ENCODE results near the gene CXCL14. TPM values are rescaled to one million over a fixed set of nuclear protein-coding genes. Genes with fewer than 3 reads are reported as not detected.

The CXCL14 gene
- total RNA-seq, result not detected in 2 replicates
- not detected for polyA plus RNA-seq (2012)

GRCh38 chr5:135578685-135579341 lies at the start of gene CXCL14:
TSS of gene CXCL14 (minus strand) at chr5:135578991. CDS start at chr5:135578778, 213 bp downstream.
- DNase-seq (ENCODE audit: low read depth), result no peak

DNA sequence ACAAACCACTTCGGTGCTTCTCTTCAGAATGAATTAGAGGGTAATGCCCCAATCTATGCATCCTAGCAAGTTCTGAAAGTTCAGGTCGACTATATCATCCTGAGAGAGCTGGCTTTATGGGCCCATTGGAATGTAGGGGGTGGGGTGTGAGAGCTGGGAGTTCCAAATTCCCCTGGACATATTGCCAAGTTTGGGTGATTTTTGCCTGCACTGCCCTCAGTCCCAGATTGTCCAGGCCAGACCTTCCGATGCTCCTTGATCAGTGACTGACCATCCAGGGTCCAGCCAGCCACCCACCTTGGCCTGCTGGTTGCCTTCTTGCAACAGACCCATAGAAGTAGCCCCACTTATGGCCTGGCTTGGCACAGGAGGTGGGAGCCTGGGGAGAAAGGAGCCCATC lies 47.8 kb upstream of the CXCL14 start:
- no peak for DNase-seq (ENCODE audit: low read depth)

GRCh38 chr5:135625961-135626360 lies 47.2 kb upstream of the CXCL14 start:
- no peak for DNase-seq (ENCODE audit: low read depth)

- DNase-seq (ENCODE audit: low read depth), result no peak
Observed at GRCh38 chr5:135625486-135625885, 46.7 kb upstream of the CXCL14 start.

DNA sequence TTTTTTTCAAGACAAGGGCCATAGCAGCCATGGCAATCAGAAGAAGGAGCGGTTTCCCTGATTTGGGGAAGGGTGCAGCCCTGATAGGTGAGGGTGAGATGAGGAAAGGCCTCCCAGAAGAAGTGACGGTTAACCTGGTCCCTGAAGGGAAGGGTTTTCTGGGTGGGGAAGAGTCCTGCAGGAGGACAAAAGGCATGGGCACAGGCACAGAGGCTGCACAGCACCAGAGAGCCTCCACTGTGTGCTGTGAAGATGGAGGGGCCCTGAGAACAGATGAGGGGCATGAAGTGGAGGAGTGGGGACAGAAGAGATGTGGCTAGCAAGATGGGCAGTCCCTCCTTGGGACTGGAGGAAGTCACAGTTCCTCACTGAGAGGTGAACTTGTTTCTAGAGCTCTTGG lies 46.3 kb upstream of the CXCL14 start:
- no peak for DNase-seq (ENCODE audit: low read depth)

DNA sequence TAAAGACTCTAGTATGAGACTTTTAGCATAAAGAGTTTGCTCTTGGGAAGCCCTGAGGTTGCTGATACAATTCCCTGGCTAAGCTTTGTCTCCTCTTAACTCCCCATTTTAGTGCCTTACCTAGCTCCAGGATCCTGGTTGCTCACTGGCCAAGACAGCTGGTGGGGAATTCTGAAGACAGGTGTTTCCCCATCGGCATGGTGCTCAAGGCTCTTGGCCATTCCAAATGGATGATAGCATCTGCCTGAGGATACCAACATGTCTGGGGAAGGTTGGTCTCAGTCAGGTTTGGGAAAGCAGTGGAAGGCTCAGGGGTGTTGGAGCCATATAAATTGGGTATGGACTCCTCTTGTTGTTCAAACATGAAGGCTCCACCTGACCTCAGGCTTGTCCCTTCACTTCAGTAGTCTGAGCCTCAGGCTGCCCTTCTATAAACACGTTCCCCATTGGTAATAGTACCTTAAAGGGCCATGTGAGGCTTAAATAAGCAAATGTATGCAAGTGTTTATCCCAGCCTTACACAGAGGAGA lies 44.5 kb upstream of the CXCL14 start:
- DNase-seq (ENCODE audit: low read depth), result no peak

GRCh38 chr5:135615581-135616260 lies 36.9 kb upstream of the CXCL14 start:
- no peak for DNase-seq (ENCODE audit: low read depth)

- no peak for DNase-seq (ENCODE audit: low read depth)
Observed at GRCh38 chr5:135615171-135615570, 36.4 kb upstream of the CXCL14 start.

DNA sequence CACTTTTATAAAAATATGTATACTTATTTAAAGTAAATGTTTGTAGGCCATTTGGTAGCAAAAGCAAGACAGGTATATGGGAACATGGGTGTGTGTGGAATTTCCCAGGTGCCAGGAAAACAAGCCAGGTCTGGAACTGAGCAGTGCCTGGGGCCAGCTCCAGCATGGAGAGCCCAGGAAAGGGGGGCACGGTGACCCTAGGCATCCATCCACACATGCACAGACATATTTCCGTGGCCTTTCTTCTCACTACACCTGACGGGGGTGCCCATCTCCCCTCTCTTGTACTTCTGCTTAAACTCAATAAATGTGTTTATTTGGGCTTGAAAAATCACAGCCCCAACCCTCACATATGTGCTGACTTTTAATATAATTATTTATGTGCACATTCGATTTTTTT lies 31.2 kb upstream of the CXCL14 start:
- DNase-seq (ENCODE audit: low read depth), result no peak

DNA sequence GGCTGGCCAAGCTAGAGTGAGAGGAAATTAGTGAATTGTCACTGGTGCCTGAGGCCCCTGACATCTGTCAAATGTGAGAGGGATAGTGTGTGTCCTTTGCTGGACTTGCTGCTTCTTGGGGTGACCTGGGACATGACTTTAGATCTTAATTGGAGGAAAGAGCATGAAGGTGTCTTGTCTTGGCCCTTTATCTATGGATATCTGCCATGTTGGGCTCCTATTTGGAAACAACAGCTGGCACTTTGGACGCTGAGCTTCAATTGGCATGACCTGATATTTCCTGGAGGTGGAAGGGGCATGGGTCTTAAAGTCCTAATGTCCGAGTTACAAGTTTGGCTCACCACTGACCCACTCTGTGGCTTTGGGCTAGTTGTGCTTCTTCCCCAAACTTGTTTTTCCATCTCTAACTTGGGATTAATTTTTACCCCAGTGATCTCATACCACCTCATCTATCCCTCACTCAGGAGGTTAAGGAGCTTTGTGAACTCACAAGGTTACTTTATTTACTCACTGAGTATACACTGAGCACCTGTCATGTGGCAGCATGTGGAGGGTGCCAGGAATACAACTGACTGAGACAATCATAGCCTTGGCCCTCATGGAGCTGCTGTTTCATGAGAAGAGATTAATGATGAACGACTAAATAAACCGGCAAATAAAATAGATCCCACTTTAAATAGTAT lies 30.1 kb upstream of the CXCL14 start:
- DNase-seq (ENCODE audit: low read depth), result no peak

DNA sequence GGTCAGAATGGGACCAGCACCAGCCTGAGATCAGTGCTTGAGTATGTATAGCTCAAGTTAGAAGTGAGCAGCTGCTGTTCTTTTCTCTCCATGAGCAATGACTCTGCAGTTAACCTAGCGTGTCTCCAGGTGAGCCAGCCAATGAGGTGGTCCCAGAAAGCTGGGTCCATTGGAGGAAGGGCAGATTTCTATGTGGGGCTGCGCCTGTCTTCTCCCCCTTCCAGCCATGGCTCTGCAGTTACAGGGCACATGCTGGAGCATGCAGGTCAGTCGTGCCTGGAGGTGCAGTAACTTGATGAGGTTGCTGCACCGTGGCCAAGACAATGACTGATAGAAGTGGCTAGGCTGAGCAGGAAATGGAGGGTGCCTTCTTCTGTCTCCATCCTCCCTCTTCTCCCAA lies 29.6 kb upstream of the CXCL14 start:
- DNase-seq (ENCODE audit: low read depth), result no peak

- no peak for DNase-seq (ENCODE audit: low read depth)
Observed at GRCh38 chr5:135606431-135606830, 27.6 kb upstream of the CXCL14 start.

DNA sequence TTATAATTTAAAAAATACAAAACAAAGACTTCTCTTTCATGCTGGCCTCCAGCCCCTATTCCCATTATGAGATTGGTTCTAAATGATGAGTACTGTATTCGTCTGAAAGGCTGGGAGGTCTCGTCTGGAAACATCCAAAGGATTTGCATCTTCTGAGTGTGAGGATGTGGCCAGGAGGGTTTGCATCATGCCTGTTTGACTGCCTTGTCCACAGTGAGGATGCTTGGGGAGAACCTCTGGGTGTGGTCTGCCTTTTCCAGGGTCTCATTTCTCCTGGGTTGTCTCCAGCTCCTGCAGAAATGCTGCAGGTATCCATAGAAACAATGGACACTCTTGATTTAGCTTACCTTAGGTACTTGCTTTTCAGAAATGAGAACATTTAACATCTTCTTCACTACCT lies 26.4 kb upstream of the CXCL14 start:
- DNase-seq (ENCODE audit: low read depth), result no peak

GRCh38 chr5:135604056-135604455 lies 25.3 kb upstream of the CXCL14 start:
- DNase-seq (ENCODE audit: low read depth), result no peak

- DNase-seq (ENCODE audit: low read depth), result no peak
Observed at GRCh38 chr5:135602882-135603721, 24.3 kb upstream of the CXCL14 start.

DNA sequence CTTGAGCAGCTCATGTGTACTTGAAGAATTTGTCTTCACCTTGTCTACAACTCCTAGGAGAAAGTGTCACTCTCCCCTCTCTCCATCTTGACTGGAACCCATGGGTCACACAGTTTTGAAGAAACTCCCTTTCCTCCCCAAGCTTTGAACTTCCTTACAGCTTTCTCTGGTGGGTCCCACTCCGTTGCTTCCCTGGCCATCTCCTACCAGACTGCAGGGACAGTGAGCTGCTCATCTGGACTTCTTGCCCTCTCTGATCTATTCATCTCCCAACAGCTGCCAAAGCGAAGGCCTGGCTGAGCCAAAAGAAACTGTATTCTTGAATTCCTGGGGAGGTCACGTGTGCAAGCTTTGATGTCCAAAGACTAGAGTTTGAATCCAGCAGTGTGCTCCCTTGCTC lies 22.7 kb upstream of the CXCL14 start:
- DNase-seq (ENCODE audit: low read depth), result no peak

- no peak for DNase-seq (ENCODE audit: low read depth)
Observed at GRCh38 chr5:135600971-135601381, 22.2 kb upstream of the CXCL14 start.

GRCh38 chr5:135600152-135600570 lies 21.4 kb upstream of the CXCL14 start:
- DNase-seq (ENCODE audit: low read depth), result no peak

- DNase-seq (ENCODE audit: low read depth), result no peak
Observed at GRCh38 chr5:135599421-135600151, 20.8 kb upstream of the CXCL14 start.

- DNase-seq (ENCODE audit: low read depth), result no peak
Observed at GRCh38 chr5:135598691-135599395, 20.1 kb upstream of the CXCL14 start.

All from myocyte (in vitro differentiated cells).